GM19023 (cell line): ENCODE data around the gene DMC1.
"Not testable (repeated sequence)": the region's sequence is repeated elsewhere in the genome, so short reads cannot be mapped to it uniquely, and the experiment has no call there.

Experiments used
- ATAC-seq: cut with Tn5 transposase; IDR thresholded peaks from one replicate; pipeline ENCODE4 v1.9.1; 2021; ENCODE audit warnings: mild to moderate bottlenecking, moderate library complexity; ENCODE audit not compliant: unreplicated experiment

The DMC1 gene

GRCh38 chr22:38569972-38570778, at the start of gene DMC1:
TSS of gene DMC1 (minus strand) at chr22:38570183. CDS start at chr22:38568256, 1,927 bp downstream.
- ATAC-seq, result peak; percentile 58

DNA sequence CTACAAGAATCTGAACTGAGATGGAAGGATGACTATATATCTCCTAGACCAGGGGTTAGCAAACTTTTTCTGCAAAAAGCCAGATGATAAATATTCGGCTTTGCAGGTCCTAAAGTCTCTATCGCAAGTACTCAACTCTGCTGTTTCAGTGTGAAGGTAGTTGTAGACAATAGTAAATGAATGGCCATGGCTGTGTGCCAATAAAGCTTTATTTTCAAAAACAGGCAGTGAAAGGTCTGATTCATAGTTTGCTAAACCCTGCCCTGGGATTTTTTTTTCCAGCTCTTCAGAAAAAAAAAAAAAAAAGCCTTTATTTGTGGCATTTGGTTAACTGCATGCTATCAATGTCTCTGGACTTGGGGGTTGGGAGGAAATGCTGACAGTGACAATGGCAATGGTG, 48.7 kb upstream of the DMC1 start:
- no peak for ATAC-seq

DNA sequence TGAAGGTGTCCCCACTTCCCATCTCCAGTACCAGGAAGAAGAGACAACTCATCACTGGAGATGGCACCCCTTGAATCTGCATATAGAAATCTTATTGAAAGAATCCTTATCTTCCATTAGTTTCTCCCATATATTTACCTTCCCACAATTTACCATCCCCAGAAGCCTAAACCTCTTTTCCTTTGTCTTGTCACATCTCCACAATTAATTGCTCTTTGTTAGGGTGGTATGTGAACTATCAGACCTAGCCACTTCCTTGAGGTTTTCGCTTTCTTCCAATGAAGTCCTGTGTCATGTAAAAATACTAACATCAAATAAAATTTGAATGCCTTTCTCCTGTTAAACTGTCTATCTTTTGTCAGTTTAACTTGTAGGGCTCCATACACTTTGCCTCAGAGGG, 48.3 kb upstream of the DMC1 start:
- no peak for ATAC-seq

DNA sequence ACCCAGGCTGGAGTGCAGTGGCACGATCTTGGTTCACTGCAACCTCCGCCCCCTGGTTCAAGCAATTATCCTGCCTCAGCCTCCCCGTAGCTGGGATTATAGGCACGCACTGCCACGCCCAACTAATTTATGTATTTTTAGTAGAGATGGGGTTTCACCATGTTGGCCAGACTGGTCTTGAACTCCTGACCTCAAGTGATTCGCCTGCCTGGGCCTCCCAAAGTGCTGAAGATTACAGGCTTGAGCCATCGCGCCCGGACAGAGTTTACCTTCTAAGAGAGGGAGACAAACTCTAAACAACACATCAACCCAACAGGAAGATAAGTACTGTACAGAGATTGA, 45.1 kb upstream of the DMC1 start:
- ATAC-seq, result not testable (repeated sequence)

DNA sequence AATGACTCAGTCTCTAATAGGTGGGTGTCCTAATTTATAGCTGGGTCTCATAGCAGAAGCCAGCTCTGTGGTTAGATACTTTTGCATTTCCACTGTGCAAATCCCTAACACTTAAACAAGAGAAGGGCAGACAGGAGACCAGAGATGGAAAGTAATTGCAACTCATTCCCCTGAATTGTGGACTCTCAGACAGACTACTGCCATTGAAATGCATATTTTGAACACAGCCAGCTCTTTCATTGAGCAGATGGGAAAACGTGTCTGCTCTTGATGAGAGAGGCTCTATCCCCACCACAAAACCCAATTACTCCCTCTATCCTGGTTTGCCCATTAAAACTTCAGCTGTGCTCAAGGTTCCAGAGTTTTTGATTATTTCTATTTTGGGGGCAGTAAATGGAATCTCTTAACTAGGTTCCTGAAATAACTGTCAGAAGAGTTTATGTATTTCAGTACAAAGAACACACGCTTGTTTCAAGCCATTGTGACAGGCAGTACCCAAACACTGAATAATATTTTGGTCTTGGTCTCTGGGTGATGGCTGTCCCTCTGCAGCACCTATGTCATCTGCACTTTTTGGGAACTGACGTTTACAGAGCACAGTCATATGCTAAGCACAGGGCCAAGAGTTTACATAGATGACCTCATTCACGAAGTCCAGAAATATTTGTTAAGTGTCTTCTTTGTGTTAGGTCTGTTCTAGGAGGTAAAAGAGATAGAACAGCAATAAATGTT, 44.5 kb upstream of the DMC1 start:
- no peak for ATAC-seq

DNA sequence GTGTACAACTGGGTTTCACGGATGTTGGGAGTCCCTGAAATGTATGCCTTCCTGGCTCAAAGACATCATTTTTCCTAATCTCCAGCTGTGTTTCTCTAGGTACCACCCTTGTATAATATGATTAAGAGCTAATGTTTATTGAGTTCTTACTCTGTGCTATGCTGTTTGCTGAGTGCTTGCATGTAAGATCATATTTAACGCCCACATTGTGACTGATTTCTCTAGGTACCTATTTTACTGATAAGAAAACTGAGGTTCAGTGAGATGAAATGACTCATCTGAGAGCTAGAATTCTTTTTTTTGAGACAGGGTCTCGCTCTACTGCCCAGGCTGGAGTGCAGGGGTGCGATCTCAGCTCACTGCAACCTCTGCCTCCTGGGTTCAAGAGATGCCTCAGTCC, 43.6 kb upstream of the DMC1 start:
- no peak for ATAC-seq

DNA sequence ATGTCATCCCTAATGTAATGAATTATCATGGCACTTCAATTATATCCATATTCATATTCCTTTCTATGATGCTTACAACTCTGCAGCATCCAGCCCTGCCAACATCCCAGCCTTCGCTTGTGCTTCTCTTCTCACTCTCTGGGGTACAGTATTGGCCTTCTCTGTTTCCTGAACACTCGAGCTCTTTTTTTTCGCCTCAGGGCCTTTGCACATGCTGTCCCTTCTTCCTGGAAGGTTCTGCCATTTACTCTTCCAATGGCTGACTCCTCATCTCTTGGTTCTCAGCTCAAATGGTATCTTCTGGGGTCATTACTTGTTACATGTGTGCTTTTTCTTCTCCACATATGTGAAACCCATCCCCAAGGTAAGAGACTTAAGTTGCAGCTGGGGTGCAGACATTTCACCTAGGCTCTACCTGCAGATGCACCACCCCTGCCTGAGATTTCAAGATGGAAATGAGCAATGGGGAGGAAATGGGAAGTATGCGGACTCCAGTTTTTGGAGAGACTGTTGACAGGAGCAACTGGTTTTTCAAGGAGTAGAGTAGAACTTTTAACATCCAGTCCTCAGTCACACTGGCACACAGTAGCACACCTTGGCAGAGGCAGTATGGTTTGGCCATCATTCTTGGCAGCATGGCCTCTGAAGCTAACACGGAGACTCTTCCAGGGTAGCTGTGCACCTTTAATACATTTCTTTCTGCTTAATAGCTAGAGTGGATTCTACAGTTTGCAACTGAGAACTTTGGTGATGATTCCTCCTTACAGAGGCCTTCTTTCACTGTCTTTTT, 42.4 kb upstream of the DMC1 start:
- no peak for ATAC-seq

- no peak for ATAC-seq
These were observed 41.6 kb upstream of the DMC1 start for GRCh38 chr22:38611559-38611958.

GRCh38 chr22:38610234-38610633, 40.3 kb upstream of the DMC1 start:
- no peak for ATAC-seq

DNA sequence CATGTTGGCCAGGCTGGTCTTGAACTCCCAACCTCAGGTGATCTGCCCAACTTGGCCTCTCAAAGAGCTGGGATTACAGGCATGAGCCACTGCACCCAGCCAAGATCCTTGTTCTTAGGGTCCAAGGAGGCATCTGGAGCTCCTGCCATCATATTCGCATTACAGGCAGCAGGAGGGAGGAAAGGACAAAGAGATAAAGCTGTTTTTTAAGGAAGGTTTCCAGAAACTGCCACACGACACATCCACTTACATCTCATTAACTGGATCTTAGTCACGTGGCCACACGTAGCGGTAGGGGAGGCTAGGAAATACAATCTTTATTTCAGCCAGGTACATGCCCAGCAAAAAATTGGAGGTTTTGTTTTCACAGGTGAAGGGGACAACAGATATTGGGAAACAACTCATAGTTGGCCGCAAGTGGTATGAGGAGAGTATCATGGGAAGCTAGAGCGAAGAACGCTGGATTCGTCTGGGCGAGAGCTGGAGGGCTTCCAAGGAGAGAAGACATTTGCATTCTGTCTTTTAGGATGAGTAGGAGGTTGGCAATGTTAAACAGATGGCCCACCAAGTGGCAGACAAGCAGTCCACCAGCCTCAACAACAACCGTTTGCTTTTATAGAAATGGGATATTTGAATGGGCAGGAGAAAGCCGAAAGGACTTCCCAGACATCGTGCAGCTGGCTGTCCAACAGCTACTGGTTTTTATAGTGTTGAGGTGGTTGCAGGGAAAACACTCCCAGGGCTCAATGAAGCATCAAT, 39.2 kb upstream of the DMC1 start:
- ATAC-seq, result no peak

DNA sequence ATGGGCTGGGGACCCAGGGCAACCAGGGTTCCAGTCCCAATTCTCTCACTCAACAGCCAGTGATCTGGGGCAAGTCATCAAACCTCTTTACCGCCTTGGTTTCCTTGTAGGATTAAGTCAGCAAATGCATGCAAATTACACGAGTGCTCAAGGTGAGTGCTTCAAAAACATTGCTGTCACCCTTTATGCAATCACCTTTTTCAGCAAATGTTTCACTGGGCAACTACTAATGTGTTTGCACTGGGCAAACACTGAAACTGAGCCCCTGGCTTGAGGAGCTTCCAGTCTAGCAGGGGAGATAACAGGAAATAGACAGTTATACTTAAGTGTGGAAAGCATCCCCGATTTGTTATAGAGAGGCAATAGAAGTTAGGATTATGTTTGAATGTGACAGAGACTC, 37.7 kb upstream of the DMC1 start:
- ATAC-seq, result no peak

GRCh38 chr22:38602166-38602565, 32.2 kb upstream of the DMC1 start:
- ATAC-seq, result no peak

- no peak for ATAC-seq
These were observed 31.3 kb upstream of the DMC1 start for GRCh38 chr22:38601221-38601764.

- no peak for ATAC-seq
These were observed 29.5 kb upstream of the DMC1 start for GRCh38 chr22:38599466-38599865.

GRCh38 chr22:38582923-38583322, 12.9 kb upstream of the DMC1 start:
- not testable (repeated sequence) for ATAC-seq

GRCh38 chr22:38578505-38578904, 8.5 kb upstream of the DMC1 start:
- no peak for ATAC-seq

GRCh38 chr22:38572065-38572464, 2.1 kb upstream of the DMC1 start:
- ATAC-seq, result no peak

DNA sequence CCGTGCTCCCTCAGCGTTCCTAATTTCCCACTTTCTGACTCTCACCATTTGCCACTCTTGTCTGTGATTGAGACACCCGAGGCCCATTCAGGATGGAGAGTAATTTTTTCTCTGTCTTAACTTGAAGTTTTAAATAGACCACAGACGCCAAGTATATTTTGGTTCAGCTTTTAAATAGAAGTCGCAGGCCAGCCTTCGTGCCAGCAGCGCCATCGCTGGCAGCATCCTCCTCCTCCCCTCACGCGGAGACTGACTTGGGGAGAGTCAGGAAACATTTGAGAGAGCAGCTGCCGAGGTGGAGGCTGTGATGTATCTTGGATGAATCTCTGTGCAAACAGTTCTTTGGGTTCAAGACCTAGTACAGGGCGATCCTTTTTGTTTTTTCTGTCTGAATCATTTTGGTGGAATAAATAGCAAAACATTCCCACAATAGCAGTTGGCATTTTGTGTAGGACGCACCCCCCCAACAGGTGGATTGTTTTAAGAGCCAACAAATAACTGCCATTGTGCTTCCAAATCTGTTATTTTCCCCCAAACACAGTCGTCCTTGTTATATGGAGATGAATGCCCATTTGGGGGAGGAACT, 889 bp upstream of the DMC1 start:
- ATAC-seq, result no peak

GRCh38 chr22:38569181-38569971, 607 bp downstream of the DMC1 start:
- ATAC-seq, result peak; percentile 22
